COLO668 (cell line): Measurements from ENCODE around the gene GNA15.

Source experiments
- DNase-seq: peaks from one replicate; lab custom pipeline; 2025; ENCODE audit not compliant: unreplicated experiment; lab: John Stamatoyannopoulos, UW

Gene GNA15

GRCh38 chr19:3206216-3206953 lies 70.6 kb downstream of the GNA15 start:
- DNase-seq: no peak

DNA sequence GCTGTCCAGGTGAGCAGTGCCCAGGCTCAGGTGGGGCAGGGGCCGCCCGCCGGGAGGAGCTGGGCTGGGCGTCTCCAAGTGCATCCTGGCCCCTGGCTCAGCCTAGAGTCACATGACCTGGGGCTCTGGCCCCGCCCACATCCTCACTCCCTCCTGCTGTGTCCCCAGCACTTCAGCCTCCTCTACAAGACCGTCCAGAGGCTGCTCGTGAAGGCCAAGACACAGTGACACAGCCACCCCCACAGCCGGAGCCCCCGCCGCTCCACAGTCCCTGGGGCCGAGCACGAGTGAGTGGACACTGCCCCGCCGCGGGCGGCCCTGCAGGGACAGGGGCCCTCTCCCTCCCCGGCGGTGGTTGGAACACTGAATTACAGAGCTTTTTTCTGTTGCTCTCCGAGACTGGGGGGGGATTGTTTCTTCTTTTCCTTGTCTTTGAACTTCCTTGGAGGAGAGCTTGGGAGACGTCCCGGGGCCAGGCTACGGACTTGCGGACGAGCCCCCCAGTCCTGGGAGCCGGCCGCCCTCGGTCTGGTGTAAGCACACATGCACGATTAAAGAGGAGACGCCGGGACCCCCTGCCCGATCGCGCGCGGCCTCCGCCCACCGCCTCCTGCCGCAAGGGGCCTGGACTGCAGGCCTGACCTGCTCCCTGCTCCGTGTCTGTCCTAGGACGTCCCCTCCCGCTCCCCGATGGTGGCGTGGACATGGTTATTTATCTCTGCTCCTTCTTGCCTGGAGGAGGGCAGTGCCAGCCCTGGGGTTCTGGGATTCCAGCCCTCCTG lies 71.8 kb downstream of the GNA15 start:
- DNase-seq: no peak

DNA sequence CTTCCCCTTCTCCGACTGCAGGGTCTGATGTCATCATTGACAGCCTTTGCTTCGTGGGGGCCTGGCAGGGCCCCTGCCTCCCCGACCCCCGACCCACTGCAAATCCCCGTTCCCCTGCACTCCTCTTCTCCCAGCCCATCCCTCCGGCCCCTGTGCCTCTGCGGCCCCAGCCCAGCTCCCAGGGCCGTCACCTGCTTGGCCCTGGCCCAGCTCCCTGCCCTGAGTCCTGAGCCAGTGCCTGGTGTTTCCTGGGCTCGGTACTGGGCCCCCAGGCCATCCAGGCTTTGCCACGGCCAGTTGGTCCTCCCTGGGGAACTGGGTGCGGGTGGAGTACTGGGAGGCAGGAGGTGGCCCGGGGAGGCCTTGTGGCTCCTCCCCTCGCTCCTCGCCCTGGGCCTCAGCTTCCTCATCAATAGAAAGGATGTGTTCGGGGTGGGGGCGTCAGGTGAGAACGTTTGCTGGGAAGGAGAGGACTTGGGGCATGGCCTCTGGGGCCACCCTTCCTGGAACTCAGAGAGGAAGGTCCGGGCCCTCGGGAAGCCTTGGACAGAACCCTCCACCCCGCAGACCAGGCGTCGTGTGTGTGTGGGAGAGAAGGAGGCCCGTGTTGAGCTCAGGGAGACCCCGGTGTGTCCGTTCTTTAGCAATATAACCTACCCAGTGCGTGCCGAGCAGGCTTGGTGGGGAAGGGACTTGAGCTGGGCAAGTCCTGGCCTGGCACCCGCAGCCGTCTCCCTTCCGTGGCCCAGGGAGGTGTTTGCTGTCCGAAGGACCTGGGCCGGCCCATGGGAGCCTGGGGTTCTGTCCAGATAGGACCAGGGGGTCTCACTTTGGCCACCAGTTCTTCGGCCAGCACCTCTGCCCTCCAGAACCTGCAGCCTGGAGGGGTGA lies 72.7 kb downstream of the GNA15 start:
- DNase-seq: no peak

DNA sequence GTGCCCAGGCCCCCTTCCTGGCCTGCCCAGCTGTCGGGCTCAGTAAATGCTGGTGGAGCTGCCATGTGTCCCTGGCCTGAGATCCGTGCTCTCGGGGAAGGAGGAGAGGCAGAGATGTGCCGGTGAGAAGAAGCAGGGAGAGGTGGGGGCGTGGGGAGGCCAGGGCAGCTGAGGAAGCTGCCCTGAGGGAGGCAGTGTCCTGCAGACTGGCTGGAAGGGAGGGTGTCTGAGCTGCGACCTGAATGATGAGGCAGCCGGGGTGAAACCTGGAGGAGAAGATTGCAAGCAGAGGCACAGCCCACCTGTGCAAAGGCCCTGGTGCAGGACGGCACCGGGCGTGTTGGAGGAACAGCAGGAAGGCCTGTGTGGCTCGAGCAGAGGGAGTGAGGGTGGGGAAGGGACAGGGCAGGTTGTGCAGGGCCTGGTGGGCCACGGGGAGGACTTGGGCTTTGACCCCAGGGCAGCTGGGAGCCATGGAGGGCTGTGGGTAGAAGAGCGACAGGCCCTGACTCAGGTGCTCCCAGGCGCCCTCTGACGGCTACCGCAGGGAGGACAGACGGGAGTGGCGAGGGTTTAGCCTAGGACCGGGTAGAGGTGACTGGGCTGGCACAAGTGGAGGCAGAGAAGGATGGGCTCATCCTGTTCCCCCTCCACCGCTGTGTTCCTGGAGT lies 74.6 kb downstream of the GNA15 start:
- peak; percentile 45 for DNase-seq

GRCh38 chr19:3211191-3211590 lies 75.4 kb downstream of the GNA15 start:
- no peak for DNase-seq

- DNase-seq: no peak
Measured at GRCh38 chr19:3213159-3213558, 77.3 kb downstream of the GNA15 start.
